ENCODE data around the gene MZT2B.
"Not testable (repeated sequence)": the region's sequence is repeated elsewhere in the genome, so short reads cannot be mapped to it uniquely, and the experiment has no call there.

DNA sequence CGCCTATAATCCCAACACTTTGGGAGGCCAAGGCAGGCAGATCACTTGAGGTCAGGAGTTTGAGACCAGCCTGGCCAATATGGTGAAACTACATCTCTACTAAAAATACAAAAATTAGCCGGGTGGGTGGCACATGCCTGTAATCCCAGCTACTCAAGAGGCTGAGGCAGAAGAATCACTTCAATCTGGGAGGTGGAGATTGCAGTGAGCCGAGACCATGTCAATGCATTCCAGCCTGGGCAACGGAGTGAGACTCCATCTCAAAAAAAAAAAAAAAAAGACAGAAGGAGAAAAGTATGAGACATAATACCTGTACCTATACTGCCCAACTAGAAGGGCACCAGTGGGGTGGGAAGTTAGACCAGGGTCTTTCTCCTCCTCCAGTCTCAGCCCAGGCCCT lies 22.7 kb upstream of the MZT2B start:
- TF ChIP-seq, protein P1, sequence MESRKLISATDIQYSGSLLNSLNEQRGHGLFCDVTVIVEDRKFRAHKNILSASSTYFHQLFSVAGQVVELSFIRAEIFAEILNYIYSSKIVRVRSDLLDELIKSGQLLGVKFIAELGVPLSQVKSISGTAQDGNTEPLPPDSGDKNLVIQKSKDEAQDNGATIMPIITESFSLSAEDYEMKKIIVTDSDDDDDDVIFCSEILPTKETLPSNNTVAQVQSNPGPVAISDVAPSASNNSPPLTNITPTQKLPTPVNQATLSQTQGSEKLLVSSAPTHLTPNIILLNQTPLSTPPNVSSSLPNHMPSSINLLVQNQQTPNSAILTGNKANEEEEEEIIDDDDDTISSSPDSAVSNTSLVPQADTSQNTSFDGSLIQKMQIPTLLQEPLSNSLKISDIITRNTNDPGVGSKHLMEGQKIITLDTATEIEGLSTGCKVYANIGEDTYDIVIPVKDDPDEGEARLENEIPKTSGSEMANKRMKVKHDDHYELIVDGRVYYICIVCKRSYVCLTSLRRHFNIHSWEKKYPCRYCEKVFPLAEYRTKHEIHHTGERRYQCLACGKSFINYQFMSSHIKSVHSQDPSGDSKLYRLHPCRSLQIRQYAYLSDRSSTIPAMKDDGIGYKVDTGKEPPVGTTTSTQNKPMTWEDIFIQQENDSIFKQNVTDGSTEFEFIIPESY (CRISPR knock-in tag; IDR thresholded peaks at IDR 0.05): not testable (repeated sequence)
- not testable (repeated sequence) for TF ChIP-seq FOXK1 (CRISPR knock-in tag; IDR thresholded peaks at IDR 0.05; ENCODE audit: borderline replicate concordance, low read depth); HINFP (CRISPR knock-in tag; IDR thresholded peaks at IDR 0.05; ENCODE audit: low read depth); ZFP90 (CRISPR knock-in tag; IDR thresholded peaks at IDR 0.05; ENCODE audit: borderline replicate concordance); YY1 (IDR thresholded peaks at IDR 0.05; ENCODE audit: insufficient read depth, insufficient replicate concordance, low read depth, low read length); NFYB (CRISPR knock-in tag; IDR thresholded peaks at IDR 0.05); ADNP (CRISPR knock-in tag; IDR thresholded peaks at IDR 0.05)

Data from HepG2 (cell line).